Lower leg skin (tissue), 4 donors: ENCODE data around the gene SOX13. TPM values are rescaled to one million over a fixed set of nuclear protein-coding genes. Genes with fewer than 3 reads are reported as not detected.
A peak's percentile ranks its signal among the peaks of the same experiment; 100 is the strongest.

Experiments
- DNase-seq, 2 donors: peaks; one replicate each; pipeline ENCODE4 v3.0.0-alpha.2; 2019; ENCODE audit warnings: low spot score in 2 of 2
- H3K4me3 ChIP-seq: fragments of 200-600 bp; sonication (generic); 2 replicates; pipeline ENCODE4 v1.5.1; 2017; ENCODE audit warnings: mild to moderate bottlenecking, low read depth; ENCODE audit not compliant: poor library complexity, severe bottlenecking
- CTCF ChIP-seq, 3 donors: fragments of 450-650 bp; IDR thresholded peaks; one replicate each; pipeline ENCODE4 v1.5.1; 2016; ENCODE audit warnings: antibody characterized with exemption in 3 of 3, mild to moderate bottlenecking in 3 of 3, moderate library complexity in 2 of 3
- POLR2A ChIP-seq, 2 donors: fragments of 450-650 bp; IDR thresholded peaks; one replicate each; pipeline ENCODE4 v1.6.1; 2016 to 2017; ENCODE audit warnings: antibody characterized with exemption in 2 of 2, mild to moderate bottlenecking in 1 of 2, moderate library complexity in 1 of 2
- WGBS, 2 donors: methylation state at CpG; one replicate each; pipeline ENCODE4 v1.1.5; 2018; 5-methylcytosine and 5-hydroxymethylcytosine counted together
- intact Hi-C: fragments of 100-400 bp; cut with DNase I; formaldehyde crosslinking; loops from one replicate; pipeline ENCODE4 v1.15.0; 2023; ENCODE audit warnings: low total_unique reads
- total RNA-seq, 4 donors: library from RNA; depleted of rRNA; stranded (reverse); fragments of >200 nt; gene quantifications; one replicate each; pipeline ENCODE4 v1.1.0, GENCODE V29; 2016

SOX13 gene
- total RNA-seq, 4 donors from 2014 or later = 7.2 to 32.2 (median 16.8) TPM

- DNase-seq = no peak
- no peak overlapping the region for H3K4me3 ChIP-seq
- 72% methylated on average over 6 of the region's 6 CpGs for WGBS, 2 donors
- no peak for TF ChIP-seq POLR2A (IDR thresholded peaks at IDR 0.05)
- TF ChIP-seq CTCF (IDR thresholded peaks at IDR 0.05) = no peak
- intact Hi-C loops = no loop called here
Measured at GRCh38 chr1:204157962-204158361, 85.0 kb downstream of the SOX13 start.

- no peak overlapping the region for H3K4me3 ChIP-seq
- no peak for TF ChIP-seq CTCF (IDR thresholded peaks at IDR 0.05)
- TF ChIP-seq POLR2A (IDR thresholded peaks at IDR 0.05) = no peak
- WGBS, 2 donors = 49 to 59% methylated on average over 14 of the region's 14 CpGs
- DNase-seq = no peak
- intact Hi-C loops = loop anchor here (5.0 kb wide), 1 partner anchor 200 kb away; no protein-coding TSS in a partner anchor
Measured at GRCh38 chr1:204161609-204162493, 88.9 kb downstream of the SOX13 start.

GRCh38 chr1:204162494-204163074 is 89.7 kb downstream of the SOX13 start:
- 13 to 16% methylated on average over 7 of the region's 7 CpGs for WGBS, 2 donors
- TF ChIP-seq CTCF (IDR thresholded peaks at IDR 0.05) = peak in 1 of 3 donors; percentile 89
- TF ChIP-seq POLR2A (IDR thresholded peaks at IDR 0.05) = no peak
- DNase-seq = peak; percentile 76 to 96
- intact Hi-C loops = loop anchor here (5.0 kb wide), 1 partner anchor 200 kb away; no protein-coding TSS in a partner anchor
- H3K4me3 ChIP-seq = no peak overlapping the region

GRCh38 chr1:204166219-204166618 is 93.3 kb downstream of the SOX13 start, which contains the start of gene REN:
Gene REN, minus strand, starts transcription at chr1:204166337. Its CDS starts 44 bp downstream, at chr1:204166293.
- intact Hi-C loops = no loop called here
- no peak for DNase-seq

GRCh38 chr1:204167730-204168129 is 94.8 kb downstream of the SOX13 start:
- no peak for DNase-seq
- 90% methylated on average over 5 of the region's 5 CpGs for WGBS, 2 donors
- no peak overlapping the region for H3K4me3 ChIP-seq
- intact Hi-C loops = no loop called here
- no peak for TF ChIP-seq POLR2A (IDR thresholded peaks at IDR 0.05)
- TF ChIP-seq CTCF (IDR thresholded peaks at IDR 0.05) = no peak

More at GRCh38 chr1:204166219-204166618, 93.3 kb downstream of the SOX13 start, which contains the start of gene REN:
- TF ChIP-seq POLR2A (IDR thresholded peaks at IDR 0.05) (no peak), CTCF (IDR thresholded peaks at IDR 0.05) (no peak)
- WGBS, 2 donors = 57 to 59% methylated on average over 5 of the region's 5 CpGs
- H3K4me3 ChIP-seq = no peak within 1 kb of the TSS
